ENCODE results near the gene EPS15. TPM values are rescaled to one million over a fixed set of nuclear protein-coding genes. Genes with fewer than 3 reads are reported as not detected.

Gene EPS15
- total and polyA plus RNA-seq, 2 of the 8 experiments (the other 6 are each of a cell fraction or from before 2014, with no cell fraction given): 15.9 to 57.2 TPM

DNA sequence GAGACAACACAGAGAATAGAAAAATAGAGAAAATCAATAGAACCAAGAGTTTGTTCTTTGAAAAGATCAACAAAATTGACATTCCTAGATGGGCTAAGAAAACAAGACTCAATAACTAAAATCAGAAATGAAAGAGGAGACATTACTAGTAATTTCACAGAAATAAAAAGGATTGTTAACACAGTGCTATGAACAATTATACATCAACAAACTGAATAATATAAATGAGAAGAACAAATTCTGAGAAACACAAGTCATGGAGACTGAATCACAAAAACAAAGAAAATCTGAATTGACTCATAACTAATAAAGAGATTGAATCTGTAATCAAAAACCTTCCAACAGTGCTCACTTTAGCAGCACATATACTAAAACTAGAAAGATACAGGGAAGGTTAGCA, 137.1 kb downstream of the EPS15 start:
- H3K9me3 ChIP-seq (ENCODE audit: insufficient read depth in 2 of 2, low read depth in 1 of 2, low read length in 1 of 2): peaks cover 13 to 16% of the 10 kb centered on the region in 2 experiments
- ChIA-PET CTCF (ENCODE audit: partially characterized antibody) (no interaction called here), POLR2A (ENCODE audit: partially characterized antibody) (no interaction called here)
- H3K9ac ChIP-seq (replicated peaks in 1 of 4; ENCODE audit: extremely low read depth in 1 of 4, low read depth in 3 of 4, low read length in 3 of 4): no peak overlapping the region
- H3K14ac ChIP-seq (ENCODE audit: insufficient read length): no peak overlapping the region
- H2BK5ac ChIP-seq (ENCODE audit: low read depth, low read length): no peak overlapping the region
- H2BK12ac ChIP-seq (ENCODE audit: low read depth, low read length): no peak overlapping the region
- no peaks in the 10 kb centered on the region for H4K20me1 ChIP-seq (replicated peaks in 1 of 2; ENCODE audit: control insufficient read depth in 1 of 2, insufficient read depth in 2 of 2, low read length in 2 of 2)
- no peaks in the 10 kb centered on the region for H3K23me2 ChIP-seq (ENCODE audit: low read depth, low read length)
- H2BK15ac ChIP-seq (ENCODE audit: low read length): no peak overlapping the region
- H4K8ac ChIP-seq (ENCODE audit: extremely low read depth, insufficient read depth, low read length): no peak overlapping the region
- H3K36me3 ChIP-seq (ENCODE audit: control insufficient read depth in 2 of 4, insufficient read depth in 4 of 4, low read length in 3 of 4): peaks cover 0 to 30% (median 13%) of the 10 kb centered on the region in 4 experiments; a peak in 4 of 8 replicates
- no peaks in the 10 kb centered on the region for H3K4me1 ChIP-seq (replicated peaks in 1 of 4; ENCODE audit: control insufficient read depth in 3 of 4, insufficient read depth in 4 of 4, low read length in 3 of 4)
- H2AFZ ChIP-seq (ENCODE audit: low read length): no peak overlapping the region
- H3K18ac ChIP-seq (ENCODE audit: extremely low read depth, low read length): no peak overlapping the region
- H2BK20ac ChIP-seq (ENCODE audit: low read length): no peak overlapping the region
- DNase-seq (ENCODE audit: low read depth in 1 of 2, low spot score in 2 of 2): no peak
- no peak overlapping the region for H3K23ac ChIP-seq (ENCODE audit: insufficient read length)
- H3K4me3 ChIP-seq (ENCODE audit: extremely low read depth in 1 of 4, insufficient read depth in 2 of 4, low read depth in 3 of 4, low read length in 4 of 4): no peak overlapping the region
- H2AK5ac ChIP-seq (ENCODE audit: low read depth, low read length): no peak overlapping the region
- no peak overlapping the region for H4K5ac ChIP-seq (ENCODE audit: insufficient read length, low read depth, low read length)
- no peak overlapping the region for H3K56ac ChIP-seq (replicated peaks; ENCODE audit: insufficient read length, low read depth, low read length)
- H4K91ac ChIP-seq (replicated peaks; ENCODE audit: insufficient read length, low read length): no peak overlapping the region
- no peak overlapping the region for H2BK120ac ChIP-seq (replicated peaks; ENCODE audit: low read depth, low read length)
- FAIRE-seq: no peak
- H3K27ac ChIP-seq (ENCODE audit: low read depth, low read length): no peak overlapping the region
- H3K4me2 ChIP-seq (ENCODE audit: insufficient read depth in 1 of 2, low read depth in 2 of 2, low read length in 2 of 2): no peak overlapping the region
- H3K27me3 ChIP-seq (replicated peaks in 1 of 4; ENCODE audit: control insufficient read depth in 3 of 4, extremely low read depth in 1 of 4, insufficient read depth in 3 of 4, low read length in 3 of 4): no peaks in the 10 kb centered on the region
- no peaks in the 10 kb centered on the region; a peak in 1 of 4 replicates for H3K79me2 ChIP-seq (ENCODE audit: control insufficient read depth in 1 of 2, insufficient read depth in 2 of 2, low read length in 2 of 2)
- H3K79me1 ChIP-seq (ENCODE audit: low read depth, low read length): no peaks in the 10 kb centered on the region
- H3K4ac ChIP-seq (replicated peaks; ENCODE audit: insufficient read length, low read depth, low read length): no peak overlapping the region
- TF ChIP-seq HDAC6 (IDR thresholded peaks at IDR 0.05; ENCODE audit: low read depth, low read length) (no peak), GTF2F1 (IDR thresholded peaks at IDR 0.05; ENCODE audit: borderline replicate concordance, low read depth, low read length) (no peak), EGR1 (IDR thresholded peaks at IDR 0.05; ENCODE audit: borderline replicate concordance, low read depth, low read length) (no peak), ASH2L (IDR thresholded peaks at IDR 0.05; ENCODE audit: low read length) (no peak), POLR2AphosphoS5 (IDR thresholded peaks at IDR 0.05; ENCODE audit: low read depth, low read length) (no peak), KDM1A (IDR thresholded peaks at IDR 0.05; ENCODE audit: borderline replicate concordance, low read length) (no peak)

Data from H1 (cell line).